ENCODE data around the gene ERC1.
"Not testable (repeated sequence)": the region's sequence is repeated elsewhere in the genome, so short reads cannot be mapped to it uniquely, and the experiment has no call there.

DNA sequence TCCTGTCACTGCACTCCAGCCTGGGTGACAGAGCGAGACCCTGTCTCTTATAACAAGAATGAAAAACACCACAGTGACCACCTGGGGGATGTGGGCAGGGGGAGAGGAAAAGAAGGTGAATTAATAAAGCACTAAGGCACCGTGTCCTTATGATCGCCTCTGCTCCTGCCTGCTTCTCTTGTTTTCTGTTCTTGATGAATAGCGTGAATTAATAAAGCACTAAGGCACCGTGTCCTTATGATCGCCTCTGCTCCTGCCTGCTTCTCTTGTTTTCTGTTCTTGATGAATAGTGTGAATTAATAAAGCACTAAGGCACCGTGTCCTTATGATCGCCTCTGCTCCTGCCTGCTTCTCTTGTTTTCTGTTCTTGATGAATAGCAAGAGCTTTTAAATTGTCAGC, 60.6 kb downstream of the ERC1 start:
- TF ChIP-seq, protein P1, sequence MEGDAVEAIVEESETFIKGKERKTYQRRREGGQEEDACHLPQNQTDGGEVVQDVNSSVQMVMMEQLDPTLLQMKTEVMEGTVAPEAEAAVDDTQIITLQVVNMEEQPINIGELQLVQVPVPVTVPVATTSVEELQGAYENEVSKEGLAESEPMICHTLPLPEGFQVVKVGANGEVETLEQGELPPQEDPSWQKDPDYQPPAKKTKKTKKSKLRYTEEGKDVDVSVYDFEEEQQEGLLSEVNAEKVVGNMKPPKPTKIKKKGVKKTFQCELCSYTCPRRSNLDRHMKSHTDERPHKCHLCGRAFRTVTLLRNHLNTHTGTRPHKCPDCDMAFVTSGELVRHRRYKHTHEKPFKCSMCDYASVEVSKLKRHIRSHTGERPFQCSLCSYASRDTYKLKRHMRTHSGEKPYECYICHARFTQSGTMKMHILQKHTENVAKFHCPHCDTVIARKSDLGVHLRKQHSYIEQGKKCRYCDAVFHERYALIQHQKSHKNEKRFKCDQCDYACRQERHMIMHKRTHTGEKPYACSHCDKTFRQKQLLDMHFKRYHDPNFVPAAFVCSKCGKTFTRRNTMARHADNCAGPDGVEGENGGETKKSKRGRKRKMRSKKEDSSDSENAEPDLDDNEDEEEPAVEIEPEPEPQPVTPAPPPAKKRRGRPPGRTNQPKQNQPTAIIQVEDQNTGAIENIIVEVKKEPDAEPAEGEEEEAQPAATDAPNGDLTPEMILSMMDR (IDR thresholded peaks at IDR 0.05) = not testable (repeated sequence)
- TF ChIP-seq POLR2AphosphoS5, EP300, POLR2A (IDR thresholded peaks at IDR 0.05): not testable (repeated sequence)
